K562 (cell line): ENCODE data around the gene GAB2. TPM values are rescaled to one million over a fixed set of nuclear protein-coding genes. Genes with fewer than 3 reads are reported as not detected.

Experiments used
- CAMTA2 ChIP-seq: fragments of 250-450 bp; sonication (Bioruptor Pico); conservative IDR thresholded peaks from 2 replicates; pipeline ENCODE4 v1.5.1; 2022
- CREM ChIP-seq: IDR thresholded peaks from 2 replicates; pipeline ENCODE4 v1.6.1; 2014; ENCODE audit warnings: antibody characterized with exemption, low read depth
- EZH2 ChIP-seq: IDR thresholded peaks from 2 replicates; pipeline ENCODE4 v1.6.1; 2012; ENCODE audit warnings: low read depth, mild to moderate bottlenecking, inconsistent platforms, low read length, borderline replicate concordance
- JUNB ChIP-seq: fragments of 450-650 bp; formaldehyde crosslinking; conservative IDR thresholded peaks from 2 replicates; pipeline ENCODE4 v1.4.0; 2020; ENCODE audit warnings: mild to moderate bottlenecking
- KDM5B ChIP-seq: fragments of 200-600 bp; sonication (generic); IDR thresholded peaks from 2 replicates; pipeline ENCODE4 v1.6.1; 2012; ENCODE audit warnings: low read depth, mild to moderate bottlenecking, moderate library complexity, low read length, control low read depth, inconsistent platforms; ENCODE audit not compliant: insufficient replicate concordance
- NCOA4 ChIP-seq: fragments of 450-650 bp; IDR thresholded peaks from 2 replicates; pipeline ENCODE4 v1.6.1; 2018; ENCODE audit warnings: mild to moderate bottlenecking; ENCODE audit not compliant: partially characterized antibody
- NR2C2 ChIP-seq, 2 experiments: fragments of 200-800 bp in 1 of 2; sonication (Bioruptor generic) in 1 of 2; sonication (generic) in 1 of 2; formaldehyde crosslinking in 1 of 2; IDR thresholded peaks; 2 replicates each; pipeline versions ENCODE4 v1.6.1 to v1.8.0; 2016 to 2022; ENCODE audit warnings: mild to moderate bottlenecking in 1 of 2, missing compliant biosample characterization in 1 of 2, missing genetic modification characterization in 1 of 2, missing genetic modification reagents in 1 of 2
- PHTF2 ChIP-seq: fragments of 250-450 bp; sonication (Bioruptor Pico); IDR thresholded peaks from 2 replicates; pipeline ENCODE4 v1.5.0; 2021; ENCODE audit warnings: mild to moderate bottlenecking
- STAG1 ChIP-seq: sonication (generic); formaldehyde crosslinking; IDR thresholded peaks from 2 replicates; pipeline ENCODE4 v1.5.0; 2020; ENCODE audit warnings: missing genetic modification reagents, borderline replicate concordance
- TBL1XR1 ChIP-seq, 2 experiments: IDR thresholded peaks; 2 replicates each; pipeline ENCODE4 v1.6.1; 2012; ENCODE audit warnings: improper control_type of control experiment in 2 of 2, low read length in 2 of 2, mild to moderate bottlenecking in 1 of 2
- ZBED1 ChIP-seq: IDR thresholded peaks from 2 replicates; pipeline ENCODE4 v1.6.1; 2014
- ZC3H11A ChIP-seq: IDR thresholded peaks from 2 replicates; pipeline ENCODE4 v1.6.1; 2012; ENCODE audit warnings: low read depth, low read length, improper control_type of control experiment
- ZNF146 ChIP-seq: IDR thresholded peaks from one replicate; pipeline ENCODE4 v1.6.1; 2018; ENCODE audit warnings: missing compliant biosample characterization; ENCODE audit not compliant: unreplicated experiment
- ZNF384 ChIP-seq: IDR thresholded peaks from 2 replicates; pipeline ENCODE4 v1.6.1; 2012; ENCODE audit warnings: low read depth, low read length, improper control_type of control experiment
- ZNF395 ChIP-seq: fragments of 200-800 bp; sonication (Bioruptor generic); IDR thresholded peaks from 2 replicates; pipeline ENCODE4 v1.6.1; 2017; ENCODE audit warnings: missing genetic modification characterization, missing compliant biosample characterization
- ZNF444 ChIP-seq: fragments of 250-450 bp; sonication (Bioruptor Pico); IDR thresholded peaks from 2 replicates; pipeline ENCODE4 v1.4.0; 2020; ENCODE audit warnings: mild to moderate bottlenecking, moderate library complexity
- ZNF609 ChIP-seq: sonication (generic); formaldehyde crosslinking; IDR thresholded peaks from 2 replicates; pipeline ENCODE4 v1.8.1; 2023; ENCODE audit warnings: missing genetic modification reagents, mild to moderate bottlenecking, borderline replicate concordance
- ZNF75A ChIP-seq: fragments of 450-650 bp; formaldehyde crosslinking; IDR thresholded peaks from 2 replicates; pipeline ENCODE4 v1.4.0; 2020; ENCODE audit warnings: mild to moderate bottlenecking
- ZSCAN29 ChIP-seq: fragments of 450-650 bp; IDR thresholded peaks from 2 replicates; pipeline ENCODE4 v1.6.1; 2017
- polyA plus RNA-seq, 8 experiments: library from polyadenylated mRNA; depleted of rRNA in 4 of 8; stranded (reverse) in 5 of 8; unstranded in 3 of 8; fragments of >200 nt; fragmentation: Nextera tagmentation in 2 of 8; fragmentation: Illumina TruSeq in 1 of 8; extraction: Ambion mirVana in 2 of 8; extraction: Trizol in 1 of 8; gene quantifications; 2 replicates each; pipeline versions ENCODE4 v1.2.1 to v1.2.3, GENCODE V29; 2011 to 2014; ENCODE audit warnings: inconsistent platforms in 1 of 8, missing spikeins in 1 of 8
- total RNA-seq, 7 experiments: library from RNA; depleted of rRNA in 6 of 7; stranded (reverse); fragments of >200 nt in 6 of 7; fragmentation: Illumina TruSeq in 2 of 7; extraction: Trizol in 2 of 7; gene quantifications; 2 replicates each; pipeline versions ENCODE4 v1.2.1 to v1.2.3, GENCODE V29; 2011 to 2021; ENCODE audit warnings: low replicate concordance in 1 of 7
- TF ChIP-seq, protein P1 (sequence below): conservative IDR thresholded peaks from 2 replicates; pipeline ENCODE4 v1.6.1; 2011; ENCODE audit warnings: low read depth, mild to moderate bottlenecking, low read length; ENCODE audit not compliant: control insufficient read depth

GAB2 gene
- total and polyA plus RNA-seq, 9 of the 15 experiments (the other 6 are each of a cell fraction or from before 2014, with no cell fraction given) = 2.3 to 35.2 (median 16.1) TPM

DNA sequence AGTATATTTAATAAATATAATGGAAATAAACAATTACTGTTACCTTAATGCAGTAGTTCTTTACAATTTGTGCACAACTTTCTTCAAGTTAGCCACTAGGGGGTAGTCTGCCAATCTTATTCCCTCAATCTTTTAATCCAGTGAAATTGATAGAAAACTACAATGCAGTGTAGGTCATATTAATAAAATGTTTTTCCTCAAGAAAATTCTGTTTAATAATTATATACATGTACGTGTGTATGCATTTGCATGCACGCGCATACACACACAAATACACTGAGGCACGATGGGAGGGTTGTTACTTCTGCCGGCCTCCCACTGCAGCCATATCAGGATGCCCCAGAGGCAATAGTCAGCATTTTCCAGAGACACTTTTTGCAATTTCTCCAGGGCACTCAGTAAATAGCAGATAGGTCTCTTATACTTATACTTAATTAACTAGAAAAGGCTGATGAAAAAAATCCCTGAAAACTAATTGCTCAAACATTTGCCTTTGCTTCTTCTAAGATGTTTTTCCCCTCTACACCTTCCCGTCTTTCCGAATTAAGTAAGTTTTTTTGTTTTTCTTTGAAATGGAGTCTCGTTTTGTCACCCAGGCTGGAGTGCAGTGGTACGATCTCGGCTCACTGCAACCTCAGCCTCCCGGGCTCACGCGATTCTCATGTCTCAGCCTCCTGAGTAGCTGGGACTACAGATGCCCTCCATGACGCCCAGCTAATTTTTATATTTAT lies 3.1 kb downstream of the GAB2 start (continued):
- no peak for TF ChIP-seq CREM
- no peak for TF ChIP-seq ZBED1
- TF ChIP-seq STAG1 (CRISPR knock-in tag) = no peak
- no peak for TF ChIP-seq ZSCAN29
- no peak for TF ChIP-seq ZNF444 (CRISPR knock-in tag)
- 0 out of 4 replicates have a peak, but pooled peaks of 1 of the 2 experiments have one; percentile 11 for TF ChIP-seq TBL1XR1 (IDR thresholded peaks at IDR 0.05; ENCODE audit: low read length in 2 of 2)
- TF ChIP-seq, protein P1, sequence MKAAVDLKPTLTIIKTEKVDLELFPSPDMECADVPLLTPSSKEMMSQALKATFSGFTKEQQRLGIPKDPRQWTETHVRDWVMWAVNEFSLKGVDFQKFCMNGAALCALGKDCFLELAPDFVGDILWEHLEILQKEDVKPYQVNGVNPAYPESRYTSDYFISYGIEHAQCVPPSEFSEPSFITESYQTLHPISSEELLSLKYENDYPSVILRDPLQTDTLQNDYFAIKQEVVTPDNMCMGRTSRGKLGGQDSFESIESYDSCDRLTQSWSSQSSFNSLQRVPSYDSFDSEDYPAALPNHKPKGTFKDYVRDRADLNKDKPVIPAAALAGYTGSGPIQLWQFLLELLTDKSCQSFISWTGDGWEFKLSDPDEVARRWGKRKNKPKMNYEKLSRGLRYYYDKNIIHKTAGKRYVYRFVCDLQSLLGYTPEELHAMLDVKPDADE = no peak
- TF ChIP-seq NCOA4 = no peak
- TF ChIP-seq CAMTA2 (CRISPR knock-in tag) = no peak
- TF ChIP-seq KDM5B = no peak
- no peak for TF ChIP-seq ZC3H11A
- TF ChIP-seq ZNF146 (CRISPR knock-in tag) = no peak
- no peak for TF ChIP-seq ZNF609
- TF ChIP-seq JUNB (CRISPR knock-in tag) = no peak
- 0 out of 2 replicates have a peak, but pooled peaks have one; percentile 6 for TF ChIP-seq ZNF384
- no peak for TF ChIP-seq NR2C2 (CRISPR knock-in tag; IDR thresholded peaks at IDR 0.05)
- no peak for TF ChIP-seq NR2C2 (tag; IDR thresholded peaks at IDR 0.05)
- no peak for TF ChIP-seq PHTF2 (CRISPR knock-in tag)
- TF ChIP-seq ZNF75A (CRISPR knock-in tag) = no peak
- no peak for TF ChIP-seq ZNF395 (CRISPR knock-in tag)
- TF ChIP-seq EZH2 = no peak
